Endometrial microvascular endothelial cells (primary cell): ENCODE data around the gene CEMIP2. TPM values are rescaled to one million over a fixed set of nuclear protein-coding genes. Genes with fewer than 3 reads are reported as not detected.

Experiments used
- in situ Hi-C: cut with HindIII; loops from 2 replicates; pipeline ENCODE4 v1.10.0; 2017; ENCODE audit warnings: low sequenced_read_pairs, low pct_unique_long_range_greater_than_20kb; ENCODE audit errors: inconsistent ontology term
- total RNA-seq: library from RNA; depleted of rRNA; stranded (reverse); fragments of >200 nt; gene quantifications from one replicate; pipeline ENCODE4 v1.2.3, GENCODE V29; 2015; ENCODE audit errors: inconsistent ontology term

CEMIP2 gene
- total RNA-seq, 1 donor from 2014 or later = 48.3 TPM

- in situ Hi-C loops = no loop called here
Observed at GRCh38 chr9:71634752-71635151, 133.6 kb downstream of the CEMIP2 start.

Other genes starting within 250 kb of the CEMIP2 start
- gene ABHD17B, start 142.7 kb upstream of the CEMIP2 start, total RNA-seq = 12.9 TPM
- gene C9orf85, start 143.1 kb upstream of the CEMIP2 start, total RNA-seq = 14.4 TPM